Keratinocyte (primary cell): ENCODE data around the gene ANO7. TPM values are rescaled to one million over a fixed set of nuclear protein-coding genes. Genes with fewer than 3 reads are reported as not detected.

Experiments
- DNase-seq: peaks from one replicate; pipeline ENCODE4 v3.0.0-alpha.2; 2011; ENCODE audit warnings: low read depth, missing footprints, low spot score
- FAIRE-seq: peaks from 2 replicates; lab custom pipeline; 2011; peaks lifted over from hg19 to GRCh38; lab: Jason Lieb, UNC
- H2AFZ ChIP-seq: 2 replicates; pipeline ENCODE4 v1.6.0; 2012; ENCODE audit warnings: low read length, control low read depth, inconsistent platforms; ENCODE audit not compliant: control insufficient read depth
- H3K27ac ChIP-seq: 2 replicates; pipeline ENCODE4 v1.5.1; 2011; ENCODE audit warnings: low read length; ENCODE audit not compliant: control insufficient read depth, insufficient read depth
- H3K27me3 ChIP-seq: 3 replicates; pipeline ENCODE4 v1.6.0; 2011; ENCODE audit warnings: low read length; ENCODE audit not compliant: control insufficient read depth, insufficient read depth; ENCODE audit errors: extremely low read depth
- H3K36me3 ChIP-seq, 2 experiments: 2 replicates in 1 of 2; 3 replicates in 1 of 2; pipeline ENCODE4 v1.5.1; 2011; ENCODE audit warnings: low read length in 2 of 2, mild to moderate bottlenecking in 1 of 2; ENCODE audit not compliant: control insufficient read depth in 2 of 2, insufficient read depth in 2 of 2; ENCODE audit errors: extremely low read depth in 1 of 2
- H3K4me1 ChIP-seq: 3 replicates; pipeline ENCODE4 v1.5.1; 2011; ENCODE audit warnings: low read length; ENCODE audit not compliant: control insufficient read depth, insufficient read depth; ENCODE audit errors: extremely low read depth
- H3K4me2 ChIP-seq: 3 replicates; pipeline ENCODE4 v1.6.0; 2011; ENCODE audit warnings: low read depth, low read length; ENCODE audit not compliant: control insufficient read depth, insufficient read depth; ENCODE audit errors: extremely low read depth
- H3K4me3 ChIP-seq, 3 experiments: fragments of 200-600 bp in 1 of 3; sonication (generic) in 1 of 3; 2 replicates in 2 of 3; 3 replicates in 1 of 3; pipeline ENCODE4 v1.5.1; 2011 to 2016; ENCODE audit warnings: low read length in 3 of 3, mild to moderate bottlenecking in 3 of 3, control low read depth in 2 of 3, inconsistent platforms in 1 of 3, low read depth in 1 of 3, mixed read lengths in 1 of 3, mixed run types in 1 of 3, moderate library complexity in 1 of 3; ENCODE audit not compliant: control insufficient read depth in 2 of 3, insufficient read depth in 2 of 3; ENCODE audit errors: extremely low read depth in 1 of 3
- H3K79me2 ChIP-seq: 2 replicates; pipeline ENCODE4 v1.6.0; 2012; ENCODE audit warnings: low read length; ENCODE audit not compliant: control insufficient read depth, insufficient read depth
- H3K9ac ChIP-seq: 3 replicates; pipeline ENCODE4 v1.6.0; 2011; ENCODE audit warnings: low read length; ENCODE audit not compliant: control insufficient read depth, insufficient read depth; ENCODE audit errors: extremely low read depth
- H3K9me1 ChIP-seq: 3 replicates; pipeline ENCODE4 v1.6.0; 2011; ENCODE audit warnings: low read length; ENCODE audit not compliant: control insufficient read depth, insufficient read depth; ENCODE audit errors: extremely low read depth
- H3K9me3 ChIP-seq: 2 replicates; pipeline ENCODE4 v1.5.1; 2012; ENCODE audit warnings: low read depth, low read length; ENCODE audit not compliant: control insufficient read depth
- H4K20me1 ChIP-seq: 3 replicates; pipeline ENCODE4 v1.6.0; 2011; ENCODE audit warnings: low read length; ENCODE audit not compliant: control insufficient read depth, insufficient read depth; ENCODE audit errors: extremely low read depth
- CTCF ChIP-seq, 3 experiments: IDR thresholded peaks in 1 of 3; conservative IDR thresholded peaks in 1 of 3; optimal IDR thresholded peaks in 1 of 3; 2 replicates in 2 of 3; 3 replicates in 1 of 3; pipeline versions ENCODE3 to v1.5.1; 2011; ENCODE audit warnings: low read length in 3 of 3, mild to moderate bottlenecking in 3 of 3, moderate library complexity in 2 of 3, control low read depth in 1 of 3, inconsistent platforms in 1 of 3; ENCODE audit not compliant: insufficient read depth in 2 of 3; ENCODE audit errors: extremely low read depth in 1 of 3
- EZH2 ChIP-seq: IDR thresholded peaks from one replicate; pipeline ENCODE4 v1.6.1; 2012; ENCODE audit warnings: inconsistent platforms, mild to moderate bottlenecking, low read length, moderate library complexity
- dilution Hi-C: fragments of 300-500 bp; cut with MboI; formaldehyde crosslinking; loops from one replicate; pipeline ENCODE4 v1.7.0; 2020; ENCODE audit warnings: low sequenced_read_pairs; ENCODE audit not compliant: extremely low pct_ligation_motif_present
- polyA plus RNA-seq, 5 experiments: library from polyadenylated mRNA; depleted of rRNA in 3 of 5; stranded (reverse) in 3 of 5; stranded (forward) in 1 of 5; unstranded in 1 of 5; fragments of >200 nt; gene quantifications; 1 replicate in 1 of 5; 2 replicates in 3 of 5; 3 replicates in 1 of 5; pipeline versions ENCODE4 v1.2.1 to v1.2.3, GENCODE V29; 2011 to 2012; ENCODE audit warnings: missing spikeins in 2 of 5, low read depth in 1 of 5, low replicate concordance in 1 of 5

The ANO7 gene
- polyA plus RNA-seq, 1 donor (not counting 4 experiments of a cell fraction or from before 2014, with no cell fraction given) = 0.14 TPM

DNA sequence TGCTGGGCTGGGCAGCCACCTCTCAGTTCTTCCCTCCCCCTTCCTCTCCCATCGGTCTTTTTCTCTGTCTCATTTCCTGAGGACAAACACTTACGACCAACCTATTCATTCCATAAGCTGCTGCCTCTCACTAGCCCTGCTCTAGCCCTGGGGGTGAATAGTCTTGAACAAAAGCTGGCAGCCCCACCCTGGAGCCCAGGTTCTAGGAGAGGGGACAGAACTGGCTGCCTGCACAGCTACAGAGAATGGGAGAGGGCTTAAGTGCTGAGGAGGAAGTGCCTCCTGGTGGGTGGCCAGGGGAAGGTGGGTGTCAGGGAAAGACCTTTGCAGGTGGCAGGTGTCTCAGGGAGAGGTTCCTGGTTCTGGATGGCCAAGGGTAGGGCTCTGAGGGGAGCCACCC is 22.8 kb downstream of the ANO7 start:
- Histone ChIP-seq H3K4me1 (no peaks in the 10 kb centered on the region), H3K27me3 (peaks cover 29% of the 10 kb centered on the region), H3K4me2 (no peak overlapping the region), H3K79me2 (no peaks in the 10 kb centered on the region), H3K9me1 (no peaks in the 10 kb centered on the region), H4K20me1 (no peaks in the 10 kb centered on the region), H3K36me3 (no peaks in the 10 kb centered on the region), H2AFZ (no peak overlapping the region), H3K4me3 (no peak overlapping the region), H3K9ac (no peak overlapping the region), H3K9me3 (no peaks in the 10 kb centered on the region), H3K27ac (no peak overlapping the region)
- TF ChIP-seq EZH2 (no peak), CTCF (optimal IDR thresholded peaks at IDR 0.05 in 1 of 3, IDR thresholded peaks at IDR 0.05 in 1 of 3, conservative IDR thresholded peaks at IDR 0.05 in 1 of 3; ENCODE audit: extremely low read depth in 1 of 3, insufficient read depth in 2 of 3, low read length in 3 of 3) (peak in 1 of 3 experiments; percentile 2)
- FAIRE-seq (no peak), DNase-seq (no peak)
- dilution Hi-C loops = no loop called here

- TF ChIP-seq EZH2 (no peak), CTCF (optimal IDR thresholded peaks at IDR 0.05 in 1 of 3, IDR thresholded peaks at IDR 0.05 in 1 of 3, conservative IDR thresholded peaks at IDR 0.05 in 1 of 3; ENCODE audit: extremely low read depth in 1 of 3, insufficient read depth in 2 of 3, low read length in 3 of 3) (no peak)
- H3K9me1 ChIP-seq = no peaks in the 10 kb centered on the region
- H3K79me2 ChIP-seq = no peaks in the 10 kb centered on the region
- no peaks in the 10 kb centered on the region for H3K4me1 ChIP-seq
- no peaks in the 10 kb centered on the region for H4K20me1 ChIP-seq
- dilution Hi-C loops = no loop called here
- H3K9ac ChIP-seq = no peak overlapping the region
- H3K27ac ChIP-seq = no peak overlapping the region
- H3K27me3 ChIP-seq = peaks cover 40% of the 10 kb centered on the region
- no peak overlapping the region for H2AFZ ChIP-seq
- DNase-seq (no peak), FAIRE-seq (no peak)
- no peaks in the 10 kb centered on the region for H3K36me3 ChIP-seq
- H3K4me3 ChIP-seq = no peak overlapping the region
- no peaks in the 10 kb centered on the region for H3K9me3 ChIP-seq
- no peak overlapping the region for H3K4me2 ChIP-seq
These were observed 24.6 kb downstream of the ANO7 start for GRCh38 chr2:241213041-241213440.
